Sigmoid colon (tissue), 4 donors: Measurements from ENCODE around the gene NTN1.

Experiments used
- EP300 ChIP-seq, 4 donors: sonication (generic); formaldehyde crosslinking; IDR thresholded peaks; one replicate each; pipeline ENCODE4 v1.6.1; 2017; ENCODE audit warnings: antibody characterized with exemption in 4 of 4
- TF ChIP-seq, protein P1 (sequence below), 4 experiments: fragments of 450-650 bp in 3 of 4; fragments of 200-600 bp in 1 of 4; IDR thresholded peaks; one replicate each; pipeline ENCODE4 v1.5.1; 2016 to 2019; ENCODE audit warnings: antibody characterized with exemption in 4 of 4, mild to moderate bottlenecking in 3 of 4, moderate library complexity in 2 of 4

- no peak for TF ChIP-seq EP300 (IDR thresholded peaks at IDR 0.05)
- TF ChIP-seq, protein P1, sequence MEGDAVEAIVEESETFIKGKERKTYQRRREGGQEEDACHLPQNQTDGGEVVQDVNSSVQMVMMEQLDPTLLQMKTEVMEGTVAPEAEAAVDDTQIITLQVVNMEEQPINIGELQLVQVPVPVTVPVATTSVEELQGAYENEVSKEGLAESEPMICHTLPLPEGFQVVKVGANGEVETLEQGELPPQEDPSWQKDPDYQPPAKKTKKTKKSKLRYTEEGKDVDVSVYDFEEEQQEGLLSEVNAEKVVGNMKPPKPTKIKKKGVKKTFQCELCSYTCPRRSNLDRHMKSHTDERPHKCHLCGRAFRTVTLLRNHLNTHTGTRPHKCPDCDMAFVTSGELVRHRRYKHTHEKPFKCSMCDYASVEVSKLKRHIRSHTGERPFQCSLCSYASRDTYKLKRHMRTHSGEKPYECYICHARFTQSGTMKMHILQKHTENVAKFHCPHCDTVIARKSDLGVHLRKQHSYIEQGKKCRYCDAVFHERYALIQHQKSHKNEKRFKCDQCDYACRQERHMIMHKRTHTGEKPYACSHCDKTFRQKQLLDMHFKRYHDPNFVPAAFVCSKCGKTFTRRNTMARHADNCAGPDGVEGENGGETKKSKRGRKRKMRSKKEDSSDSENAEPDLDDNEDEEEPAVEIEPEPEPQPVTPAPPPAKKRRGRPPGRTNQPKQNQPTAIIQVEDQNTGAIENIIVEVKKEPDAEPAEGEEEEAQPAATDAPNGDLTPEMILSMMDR (IDR thresholded peaks at IDR 0.05) = no peak
Measured at GRCh38 chr17:9235346-9235745, 214.0 kb downstream of the NTN1 start.
